GM19328 (cell line): ENCODE results near the gene KISS1R.

Experiments used
- ATAC-seq: cut with Tn5 transposase; IDR thresholded peaks from one replicate; pipeline ENCODE4 v1.9.1; 2021; ENCODE audit warnings: mild to moderate bottlenecking, moderate library complexity; ENCODE audit not compliant: unreplicated experiment

Gene KISS1R

GRCh38 chr19:934865-935479 is 17.8 kb downstream of the KISS1R start:
- no peak for ATAC-seq

- no peak for ATAC-seq
Observed at GRCh38 chr19:936175-936546, 19.0 kb downstream of the KISS1R start.

GRCh38 chr19:937259-937694 is 20.1 kb downstream of the KISS1R start:
- ATAC-seq: no peak

GRCh38 chr19:938233-938923 is 21.2 kb downstream of the KISS1R start:
- ATAC-seq: no peak

- ATAC-seq: no peak
Observed at GRCh38 chr19:939439-939838, 22.3 kb downstream of the KISS1R start.

GRCh38 chr19:939922-940321 is 22.8 kb downstream of the KISS1R start:
- ATAC-seq: no peak

- ATAC-seq: no peak
Observed at GRCh38 chr19:940591-941291, 23.6 kb downstream of the KISS1R start.

GRCh38 chr19:941292-942132 is 24.4 kb downstream of the KISS1R start:
- no peak for ATAC-seq

- ATAC-seq: no peak
Observed at GRCh38 chr19:942133-942645, 25.1 kb downstream of the KISS1R start.

GRCh38 chr19:943551-944170 is 26.5 kb downstream of the KISS1R start:
- ATAC-seq: no peak

GRCh38 chr19:944171-944567 is 27.0 kb downstream of the KISS1R start:
- no peak for ATAC-seq

- ATAC-seq: no peak
Observed at GRCh38 chr19:944663-945241, 27.6 kb downstream of the KISS1R start.

GRCh38 chr19:945401-946252 is 28.5 kb downstream of the KISS1R start:
- ATAC-seq: no peak

- ATAC-seq: no peak
Observed at GRCh38 chr19:947090-947706, 30.1 kb downstream of the KISS1R start.

- ATAC-seq: peak; percentile 67
Observed at GRCh38 chr19:947707-948539, 30.8 kb downstream of the KISS1R start.

- ATAC-seq: no peak
Observed at GRCh38 chr19:948842-949496, 31.8 kb downstream of the KISS1R start.

- no peak for ATAC-seq
Observed at GRCh38 chr19:950352-951066, 33.4 kb downstream of the KISS1R start.
